ENCODE measurements around the gene MACF1. TPM values are rescaled to one million over a fixed set of nuclear protein-coding genes. Genes with fewer than 3 reads are reported as not detected.
A peak's percentile ranks its signal among the peaks of the same experiment; 100 is the strongest.
"Not testable (repeated sequence)": the region's sequence is repeated elsewhere in the genome, so short reads cannot be mapped to it uniquely, and the experiment has no call there.

MACF1 gene
- total RNA-seq, 5 donors from 2014 or later (not counting 1 experiment from before 2014, with no cell fraction given) = 232 to 596 (median 258) TPM

DNA sequence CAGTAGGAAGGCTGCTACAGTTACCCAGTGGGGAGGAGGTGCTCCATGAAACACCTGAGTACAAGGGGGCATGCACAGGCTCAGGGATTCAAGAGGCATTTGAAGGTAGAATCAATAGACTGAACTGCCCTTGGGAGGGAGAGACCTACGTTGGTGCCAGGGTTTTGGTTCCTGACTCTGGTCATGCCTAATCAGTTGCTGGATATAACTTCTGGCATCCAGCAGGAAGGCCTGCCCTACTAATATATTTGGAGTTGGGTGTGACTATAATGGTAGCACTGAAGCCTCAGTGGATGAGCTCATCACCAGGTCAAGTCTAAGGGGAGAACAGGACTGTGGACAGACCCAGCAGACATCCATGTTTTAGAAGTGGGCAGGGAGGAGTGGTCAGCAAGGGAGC, 271.1 kb downstream of the MACF1 start:
- Mint-ChIP-seq H3K27ac (peak overlapping the region in 1 of 2 donors; percentile 34), H3K36me3 (peaks cover 54% of the 10 kb centered on the region)
- H3K9me3 Mint-ChIP-seq; DNase-seq; H3K4me3 Mint-ChIP-seq; H3K4me1 Mint-ChIP-seq; H3K9me3 ChIP-seq; H3K27ac ChIP-seq (ENCODE audit: low read length); H3K27me3 Mint-ChIP-seq; H3K4me3 ChIP-seq (ENCODE audit: control insufficient read depth in 1 of 2, extremely low read depth in 1 of 2, low read length in 1 of 2); CTCF ChIA-PET; POLR2A ChIA-PET; ATAC-seq (replicated peaks in 1 of 4); H3K27me3 ChIP-seq (replicated peaks in 1 of 2; ENCODE audit: control insufficient read depth in 2 of 2, extremely low read depth in 1 of 2, insufficient read depth in 2 of 2, low read length in 1 of 2); H3K4me1 ChIP-seq (ENCODE audit: control insufficient read depth in 1 of 2, extremely low read depth in 1 of 2, insufficient read depth in 2 of 2, low read length in 2 of 2): not testable (repeated sequence)
- 83% methylated on average over 1 of the region's 1 CpG for WGBS (ENCODE audit: insufficient coverage)
- H3K36me3 ChIP-seq (ENCODE audit: control insufficient read depth in 2 of 2, extremely low read depth in 1 of 2, insufficient read depth in 1 of 2, low read length in 1 of 2) = peaks cover 4 to 71% of the 10 kb centered on the region in 2 donors

- Histone ChIP-seq H3K27me3 (replicated peaks in 1 of 2; ENCODE audit: control insufficient read depth in 2 of 2, extremely low read depth in 1 of 2, insufficient read depth in 2 of 2, low read length in 1 of 2) (no peaks in the 10 kb centered on the region), H3K36me3 (ENCODE audit: control insufficient read depth in 2 of 2, extremely low read depth in 1 of 2, insufficient read depth in 1 of 2, low read length in 1 of 2) (peaks cover 10 to 69% of the 10 kb centered on the region in 2 donors), H3K27ac (ENCODE audit: low read length) (no peak overlapping the region), H3K9me3 (no peaks in the 10 kb centered on the region), H3K4me1 (ENCODE audit: control insufficient read depth in 1 of 2, extremely low read depth in 1 of 2, insufficient read depth in 2 of 2, low read length in 2 of 2) (no peaks in the 10 kb centered on the region), H3K4me3 (ENCODE audit: control insufficient read depth in 1 of 2, extremely low read depth in 1 of 2, low read length in 1 of 2) (no peak overlapping the region)
- Mint-ChIP-seq H3K4me1 (no peaks in the 10 kb centered on the region), H3K27me3 (no peaks in the 10 kb centered on the region), H3K4me3 (no peak overlapping the region), H3K9me3 (no peaks in the 10 kb centered on the region), H3K27ac (no peak overlapping the region), H3K36me3 (peaks cover 54% of the 10 kb centered on the region)
- WGBS (ENCODE audit: insufficient coverage) = 100% methylated on average over 4 of the region's 5 CpGs
- DNase-seq = no peak
- POLR2A ChIA-PET = interaction anchor here in 1 of 2 donors (0.9 kb wide), 1 partner anchor 22 kb away, joined by 3 read pairs; no protein-coding TSS in a partner anchor
- CTCF ChIA-PET = no interaction called here
- no peak for ATAC-seq (replicated peaks in 1 of 4)
Observed at GRCh38 chr1:39478126-39478915, 273.8 kb downstream of the MACF1 start.

GRCh38 chr1:39481289-39481688, 276.8 kb downstream of the MACF1 start:
- Mint-ChIP-seq H3K36me3 (peaks cover 49% of the 10 kb centered on the region), H3K4me1 (no peaks in the 10 kb centered on the region), H3K4me3 (no peak overlapping the region), H3K27me3 (no peaks in the 10 kb centered on the region), H3K27ac (no peak overlapping the region), H3K9me3 (no peaks in the 10 kb centered on the region)
- Histone ChIP-seq H3K9me3 (no peaks in the 10 kb centered on the region), H3K36me3 (ENCODE audit: control insufficient read depth in 2 of 2, extremely low read depth in 1 of 2, insufficient read depth in 1 of 2, low read length in 1 of 2) (peaks cover 11 to 77% of the 10 kb centered on the region in 2 donors), H3K4me1 (ENCODE audit: control insufficient read depth in 1 of 2, extremely low read depth in 1 of 2, insufficient read depth in 2 of 2, low read length in 2 of 2) (no peaks in the 10 kb centered on the region), H3K27me3 (replicated peaks in 1 of 2; ENCODE audit: control insufficient read depth in 2 of 2, extremely low read depth in 1 of 2, insufficient read depth in 2 of 2, low read length in 1 of 2) (no peaks in the 10 kb centered on the region), H3K4me3 (ENCODE audit: control insufficient read depth in 1 of 2, extremely low read depth in 1 of 2, low read length in 1 of 2) (no peak overlapping the region), H3K27ac (ENCODE audit: low read length) (no peak overlapping the region)
- ChIA-PET POLR2A (interaction anchor here in 1 of 2 donors (0.6 kb wide), 1 partner anchor 11 kb away, joined by 3 read pairs; no protein-coding TSS in a partner anchor), CTCF (no interaction called here)
- DNase-seq = no peak
- WGBS (ENCODE audit: insufficient coverage) = 94% methylated on average over 6 of the region's 6 CpGs
- no peak for ATAC-seq (replicated peaks in 1 of 4)

DNA sequence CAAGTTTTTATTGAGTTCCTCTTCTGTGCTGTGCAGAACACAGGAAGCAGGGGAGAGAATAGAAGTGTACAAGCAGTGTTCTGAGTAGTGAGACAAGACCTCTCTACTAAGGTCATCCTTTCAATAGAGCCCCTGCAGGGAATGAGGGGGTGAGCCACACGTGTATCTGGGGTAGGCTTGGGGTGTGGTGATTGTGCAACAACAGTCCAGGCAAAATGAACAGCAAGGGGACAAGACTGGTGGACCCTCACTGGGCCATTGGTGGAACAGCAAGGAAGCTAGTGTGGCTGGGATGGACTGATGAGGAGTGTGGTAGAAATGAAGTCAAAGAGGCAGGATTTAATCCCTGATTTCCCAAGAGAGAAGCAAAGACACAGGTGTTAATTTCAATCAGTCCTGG, 278.8 kb downstream of the MACF1 start:
- no peak overlapping the region for H3K4me3 Mint-ChIP-seq
- Histone ChIP-seq H3K4me1 (ENCODE audit: control insufficient read depth in 1 of 2, extremely low read depth in 1 of 2, insufficient read depth in 2 of 2, low read length in 2 of 2) (no peaks in the 10 kb centered on the region), H3K4me3 (ENCODE audit: control insufficient read depth in 1 of 2, extremely low read depth in 1 of 2, low read length in 1 of 2) (no peak overlapping the region), H3K9me3 (no peaks in the 10 kb centered on the region), H3K27ac (ENCODE audit: low read length) (no peak overlapping the region), H3K36me3 (ENCODE audit: control insufficient read depth in 2 of 2, extremely low read depth in 1 of 2, insufficient read depth in 1 of 2, low read length in 1 of 2) (peaks cover 11 to 75% of the 10 kb centered on the region in 2 donors), H3K27me3 (replicated peaks in 1 of 2; ENCODE audit: control insufficient read depth in 2 of 2, extremely low read depth in 1 of 2, insufficient read depth in 2 of 2, low read length in 1 of 2) (no peaks in the 10 kb centered on the region)
- peaks cover 48% of the 10 kb centered on the region for H3K36me3 Mint-ChIP-seq
- peak overlapping the region; percentile 55 to 63 for H3K27ac Mint-ChIP-seq
- no peaks in the 10 kb centered on the region for H3K9me3 Mint-ChIP-seq
- ATAC-seq (replicated peaks in 1 of 4) (no peak), DNase-seq (no peak)
- H3K4me1 Mint-ChIP-seq = no peaks in the 10 kb centered on the region
- ChIA-PET POLR2A (no interaction called here), CTCF (no interaction called here)
- H3K27me3 Mint-ChIP-seq = no peaks in the 10 kb centered on the region
- WGBS (ENCODE audit: insufficient coverage) = 100% methylated on average over 1 of the region's 1 CpG

DNA sequence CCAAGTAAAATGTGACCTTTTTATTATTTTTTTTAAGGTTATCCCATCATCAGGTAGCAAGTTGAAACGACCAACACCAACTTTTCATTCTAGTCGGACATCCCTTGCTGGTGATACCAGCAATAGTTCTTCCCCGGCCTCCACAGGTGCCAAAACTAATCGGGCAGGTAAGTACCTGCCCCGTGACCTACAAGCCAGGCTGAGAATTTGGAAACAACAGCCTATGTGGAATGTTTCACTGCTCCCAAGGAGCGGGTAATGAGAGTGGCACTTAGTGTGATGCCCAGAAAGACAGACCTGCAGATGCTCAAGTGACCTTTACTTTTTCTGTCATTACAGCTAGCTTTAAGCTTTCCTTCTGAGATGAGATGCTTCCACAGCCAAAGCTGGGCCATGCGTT, 280.1 kb downstream of the MACF1 start:
- H3K36me3 Mint-ChIP-seq = peaks cover 42% of the 10 kb centered on the region
- ChIA-PET CTCF (no interaction called here), POLR2A (interaction anchor here in 1 of 2 donors (0.5 kb wide), 1 partner anchor 1682 kb away, joined by 6 read pairs; no protein-coding TSS in a partner anchor)
- no peaks in the 10 kb centered on the region for H3K9me3 ChIP-seq
- H3K36me3 ChIP-seq (ENCODE audit: control insufficient read depth in 2 of 2, extremely low read depth in 1 of 2, insufficient read depth in 1 of 2, low read length in 1 of 2) = peaks cover 11 to 66% of the 10 kb centered on the region in 2 donors
- H3K4me3 Mint-ChIP-seq = no peak overlapping the region
- H3K27ac ChIP-seq (ENCODE audit: low read length) = no peak overlapping the region
- 93% methylated on average over 3 of the region's 7 CpGs for WGBS (ENCODE audit: insufficient coverage)
- H3K4me1 Mint-ChIP-seq = no peaks in the 10 kb centered on the region
- H3K27me3 Mint-ChIP-seq = no peaks in the 10 kb centered on the region
- H3K27me3 ChIP-seq (replicated peaks in 1 of 2; ENCODE audit: control insufficient read depth in 2 of 2, extremely low read depth in 1 of 2, insufficient read depth in 2 of 2, low read length in 1 of 2) = no peaks in the 10 kb centered on the region
- no peaks in the 10 kb centered on the region for H3K4me1 ChIP-seq (ENCODE audit: control insufficient read depth in 1 of 2, extremely low read depth in 1 of 2, insufficient read depth in 2 of 2, low read length in 2 of 2)
- ATAC-seq (replicated peaks in 1 of 4) (no peak), DNase-seq (no peak)
- H3K9me3 Mint-ChIP-seq = no peaks in the 10 kb centered on the region
- no peak overlapping the region for H3K27ac Mint-ChIP-seq
- H3K4me3 ChIP-seq (ENCODE audit: control insufficient read depth in 1 of 2, extremely low read depth in 1 of 2, low read length in 1 of 2) = no peak overlapping the region

- no peak overlapping the region for H3K27ac Mint-ChIP-seq
- WGBS (ENCODE audit: insufficient coverage) = over 99% methylated on average over 11 of the region's 14 CpGs
- CTCF ChIA-PET = interaction anchor here in 1 of 2 donors (1.0 kb wide), 1 partner anchor 74 kb away, joined by 3 read pairs; no protein-coding TSS in a partner anchor
- H3K9me3 Mint-ChIP-seq = no peaks in the 10 kb centered on the region
- H3K36me3 Mint-ChIP-seq = peaks cover 35% of the 10 kb centered on the region
- ATAC-seq (replicated peaks in 1 of 4) (no peak), DNase-seq (no peak)
- Histone ChIP-seq H3K27me3 (replicated peaks in 1 of 2; ENCODE audit: control insufficient read depth in 2 of 2, extremely low read depth in 1 of 2, insufficient read depth in 2 of 2, low read length in 1 of 2) (peaks cover 0 to 2% of the 10 kb centered on the region in 2 experiments), H3K4me3 (ENCODE audit: control insufficient read depth in 1 of 2, extremely low read depth in 1 of 2, low read length in 1 of 2) (no peak overlapping the region), H3K9me3 (no peaks in the 10 kb centered on the region), H3K36me3 (ENCODE audit: control insufficient read depth in 2 of 2, extremely low read depth in 1 of 2, insufficient read depth in 1 of 2, low read length in 1 of 2) (peaks cover 11 to 59% of the 10 kb centered on the region in 2 donors), H3K4me1 (ENCODE audit: control insufficient read depth in 1 of 2, extremely low read depth in 1 of 2, insufficient read depth in 2 of 2, low read length in 2 of 2) (no peaks in the 10 kb centered on the region), H3K27ac (ENCODE audit: low read length) (no peak overlapping the region)
- H3K4me3 Mint-ChIP-seq = no peak overlapping the region
- POLR2A ChIA-PET = interaction anchor here in 1 of 2 donors (0.5 kb wide), 1 partner anchor 1683 kb away, joined by 6 read pairs; no protein-coding TSS in a partner anchor
- H3K4me1 Mint-ChIP-seq = peaks cover 0 to under 1% (median 0%) of the 10 kb centered on the region in 3 donors
- H3K27me3 Mint-ChIP-seq = no peaks in the 10 kb centered on the region
Observed at GRCh38 chr1:39485046-39485803, 280.7 kb downstream of the MACF1 start.
